Right lobe of liver (tissue), 6 donors: ENCODE measurements around the gene WDFY4. TPM values are rescaled to one million over a fixed set of nuclear protein-coding genes. Genes with fewer than 3 reads are reported as not detected.

Source experiments
- ATAC-seq, 4 donors: fragments of 200-7000 bp; cut with Tn5 transposase; one replicate each; pipeline ENCODE4 v1.9.1; 2020; ENCODE audit warnings: mild to moderate bottlenecking in 4 of 4, moderate library complexity in 4 of 4
- DNase-seq, 3 donors: peaks; one replicate each; pipeline ENCODE4 v3.0.0-alpha.2; 2020
- H3K27ac ChIP-seq, 3 donors: fragments of 200-600 bp; one replicate each; pipeline ENCODE4 v1.8.0; 2022
- H3K27me3 ChIP-seq, 2 donors: fragments of 200-600 bp; one replicate each; pipeline ENCODE4 v1.8.0; 2022
- H3K36me3 ChIP-seq, 4 donors: fragments of 200-600 bp; sonication (generic) in 1 of 4; one replicate each; pipeline versions ENCODE4 v1.5.1 to v1.8.0; 2017 to 2022; ENCODE audit warnings: control low read depth in 1 of 4
- H3K4me1 ChIP-seq, 4 donors: fragments of 200-600 bp; sonication (generic) in 1 of 4; one replicate each; pipeline versions ENCODE4 v1.5.1 to v1.8.0; 2017 to 2022; ENCODE audit warnings: control low read depth in 1 of 4
- H3K4me3 ChIP-seq, 3 donors: fragments of 200-600 bp; one replicate each; pipeline ENCODE4 v1.8.0; 2022
- H3K9me3 ChIP-seq, 4 donors: fragments of 200-600 bp; sonication (generic) in 1 of 4; one replicate each; pipeline versions ENCODE4 v1.5.1 to v1.8.0; 2017 to 2022; ENCODE audit warnings: control low read depth in 1 of 4
- POLR2A ChIP-seq: fragments of 450-650 bp; IDR thresholded peaks from one replicate; pipeline ENCODE4 v1.6.1; 2017; ENCODE audit warnings: antibody characterized with exemption, mild to moderate bottlenecking
- WGBS: methylation state at CpG from one replicate; pipeline ENCODE4 v1.1.6; 2018; ENCODE audit warnings: low coverage, low lambda C conversion rate; ENCODE audit not compliant: insufficient coverage; ENCODE audit errors: missing lambda C conversion rate; 5-methylcytosine and 5-hydroxymethylcytosine counted together
- intact Hi-C, 2 donors: fragments of 100-400 bp; cut with DNase I; formaldehyde crosslinking; loops; one replicate each; pipeline versions ENCODE4 v1.11.2 to v1.14.1; 2022
- total RNA-seq, 6 experiments: library from RNA; depleted of rRNA in 2 of 6; stranded (reverse); fragments of >200 nt in 2 of 6; fragmentation: NEBNext Ultra II Directional in 3 of 6; extraction: Animal tissue kit (Norgen Biotek cat#: 25700) in 3 of 6; gene quantifications; one replicate each; pipeline versions ENCODE4 v1.1.0 to v1.2.4, GENCODE V29; 2016 to 2023
- TF ChIP-seq, protein P1 (sequence below), 4 donors: fragments of 200-600 bp in 3 of 4; fragments of 450-650 bp in 1 of 4; IDR thresholded peaks; one replicate each; pipeline versions ENCODE4 v1.5.1 to v1.8.0; 2016 to 2022; ENCODE audit warnings: antibody characterized with exemption in 4 of 4, mild to moderate bottlenecking in 2 of 4
- donor health status: DM: no; HTN: yes; CAD: no.
- donor health status: DM: no; HTN: no; CAD: no.
- donor health status: DM: no; HTN: no; CAD: no.
- donor health status: DM: no; HTN: yes; CAD: no.
- donor health status: DM: no; HTN: yes; CAD: no.

Gene WDFY4
- total RNA-seq, 6 experiments from 2014 or later: 1.4 to 4.1 (median 1.9) TPM

DNA sequence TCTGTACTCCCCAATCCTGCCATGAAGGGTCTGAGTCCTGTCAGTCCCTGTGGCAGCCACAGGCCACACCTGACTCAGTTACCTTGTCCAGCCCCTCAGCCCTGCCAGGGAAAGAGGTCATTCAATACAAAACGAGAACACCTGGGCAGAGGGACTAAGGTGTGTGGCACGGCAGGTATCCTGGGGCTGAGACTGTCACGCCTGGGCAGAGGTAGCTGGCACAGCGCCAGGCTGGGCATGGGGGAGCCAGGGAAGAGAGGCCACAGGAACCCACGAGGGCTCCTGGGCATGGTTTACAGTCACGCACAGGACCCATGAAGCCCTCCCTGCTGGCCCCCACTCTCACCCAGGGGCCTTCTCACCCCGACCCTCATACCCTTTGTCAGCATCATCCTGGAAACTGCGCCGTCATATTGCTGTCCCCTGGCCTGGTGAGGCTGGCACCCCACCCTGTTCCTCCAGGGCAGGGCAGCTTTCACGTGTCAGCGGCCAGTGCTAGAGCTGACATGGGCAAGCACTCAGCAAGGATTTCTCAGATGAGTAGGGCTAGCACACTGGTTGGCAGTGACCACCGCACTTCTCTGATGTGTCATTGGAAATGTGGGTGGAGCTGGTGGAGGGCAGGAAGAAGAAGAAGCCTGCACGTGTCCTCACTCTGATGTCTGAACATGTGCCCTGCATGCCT is 212.2 kb downstream of the WDFY4 start:
- Histone ChIP-seq H3K36me3 (no peaks in the 10 kb centered on the region), H3K4me1 (no peaks in the 10 kb centered on the region), H3K9me3 (no peaks in the 10 kb centered on the region), H3K27me3 (no peaks in the 10 kb centered on the region), H3K4me3 (no peak overlapping the region), H3K27ac (no peak overlapping the region)
- DNase-seq (no peak), ATAC-seq (peak in 1 of 4 donors; percentile 6)
- intact Hi-C loops: no loop called here
- WGBS: 80% methylated on average over 1 of the region's 13 CpGs
- TF ChIP-seq POLR2A: no peak
- TF ChIP-seq, protein P1, sequence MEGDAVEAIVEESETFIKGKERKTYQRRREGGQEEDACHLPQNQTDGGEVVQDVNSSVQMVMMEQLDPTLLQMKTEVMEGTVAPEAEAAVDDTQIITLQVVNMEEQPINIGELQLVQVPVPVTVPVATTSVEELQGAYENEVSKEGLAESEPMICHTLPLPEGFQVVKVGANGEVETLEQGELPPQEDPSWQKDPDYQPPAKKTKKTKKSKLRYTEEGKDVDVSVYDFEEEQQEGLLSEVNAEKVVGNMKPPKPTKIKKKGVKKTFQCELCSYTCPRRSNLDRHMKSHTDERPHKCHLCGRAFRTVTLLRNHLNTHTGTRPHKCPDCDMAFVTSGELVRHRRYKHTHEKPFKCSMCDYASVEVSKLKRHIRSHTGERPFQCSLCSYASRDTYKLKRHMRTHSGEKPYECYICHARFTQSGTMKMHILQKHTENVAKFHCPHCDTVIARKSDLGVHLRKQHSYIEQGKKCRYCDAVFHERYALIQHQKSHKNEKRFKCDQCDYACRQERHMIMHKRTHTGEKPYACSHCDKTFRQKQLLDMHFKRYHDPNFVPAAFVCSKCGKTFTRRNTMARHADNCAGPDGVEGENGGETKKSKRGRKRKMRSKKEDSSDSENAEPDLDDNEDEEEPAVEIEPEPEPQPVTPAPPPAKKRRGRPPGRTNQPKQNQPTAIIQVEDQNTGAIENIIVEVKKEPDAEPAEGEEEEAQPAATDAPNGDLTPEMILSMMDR (IDR thresholded peaks at IDR 0.05): no peak

DNA sequence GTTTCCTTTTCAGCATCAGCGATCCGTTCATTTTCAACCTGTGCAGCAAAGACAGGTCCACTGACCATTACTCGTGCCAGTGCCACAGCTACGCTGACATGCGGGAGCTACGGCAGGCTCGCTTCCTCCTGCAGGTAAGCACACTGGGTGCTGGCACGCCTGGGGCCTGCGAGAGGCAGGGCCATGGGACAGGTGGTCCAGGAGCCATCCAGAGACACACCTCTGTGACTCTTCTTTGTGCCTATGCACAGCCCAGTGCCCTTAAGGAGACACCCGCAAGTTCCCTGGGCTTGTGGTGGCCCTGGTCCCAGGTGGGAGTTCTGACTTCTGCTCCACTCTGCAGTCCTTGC is 212.7 kb downstream of the WDFY4 start:
- Histone ChIP-seq H3K9me3 (no peaks in the 10 kb centered on the region), H3K4me1 (no peaks in the 10 kb centered on the region), H3K36me3 (no peaks in the 10 kb centered on the region), H3K4me3 (no peak overlapping the region), H3K27me3 (no peaks in the 10 kb centered on the region), H3K27ac (no peak overlapping the region)
- DNase-seq (no peak), ATAC-seq (no peak)
- no peak for TF ChIP-seq POLR2A
- TF ChIP-seq, protein P1 (IDR thresholded peaks at IDR 0.05): no peak
- 78% methylated on average over 3 of the region's 10 CpGs for WGBS
- intact Hi-C loops: no loop called here

DNA sequence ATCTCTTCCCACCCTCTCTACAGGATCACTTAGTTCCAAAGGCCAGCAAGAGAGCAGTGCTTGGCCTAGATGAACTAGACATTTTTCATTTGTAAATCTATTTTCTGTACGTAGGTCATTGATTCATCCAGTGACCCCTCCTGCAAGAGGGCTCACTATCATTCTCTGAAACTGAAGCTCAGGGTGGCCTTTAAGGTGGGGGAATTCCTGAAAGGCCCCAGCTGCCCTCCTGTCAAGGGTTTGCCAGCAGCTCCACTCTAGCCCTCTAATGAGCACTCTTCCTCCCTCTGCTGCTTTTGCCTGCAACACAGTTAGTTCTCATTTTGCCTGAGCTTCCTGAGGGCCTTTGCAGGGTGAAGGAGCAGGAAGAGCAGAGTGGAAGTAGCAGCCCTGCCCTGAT is 213.8 kb downstream of the WDFY4 start:
- no peak for TF ChIP-seq POLR2A
- TF ChIP-seq, protein P1 (IDR thresholded peaks at IDR 0.05): no peak
- Histone ChIP-seq H3K36me3 (no peaks in the 10 kb centered on the region), H3K4me1 (no peaks in the 10 kb centered on the region), H3K27ac (no peak overlapping the region), H3K9me3 (no peaks in the 10 kb centered on the region), H3K27me3 (no peaks in the 10 kb centered on the region), H3K4me3 (no peak overlapping the region)
- ATAC-seq (no peak), DNase-seq (no peak)
- intact Hi-C loops: no loop called here
- WGBS: 60% methylated on average over 1 of the region's 1 CpG

DNA sequence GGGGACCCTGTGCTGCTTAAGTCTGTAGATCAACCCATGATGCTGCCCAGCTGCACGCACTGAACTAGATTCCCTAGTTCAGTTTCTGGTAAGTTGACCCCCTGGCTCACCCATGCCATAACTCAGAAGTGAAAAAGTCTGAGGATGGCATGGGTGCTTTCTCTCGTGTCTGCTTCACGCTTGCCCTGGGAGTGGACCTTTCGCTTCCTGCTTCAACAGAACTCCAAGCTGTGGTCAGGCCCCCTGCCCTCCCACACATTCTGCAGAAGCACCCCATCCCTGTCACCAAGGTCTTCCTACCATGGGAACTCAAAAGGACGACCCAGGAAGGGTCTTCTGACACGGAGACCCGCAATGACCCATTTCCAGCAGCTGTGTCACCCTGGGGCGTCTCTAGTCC is 215.1 kb downstream of the WDFY4 start:
- Histone ChIP-seq H3K36me3 (no peaks in the 10 kb centered on the region), H3K9me3 (no peaks in the 10 kb centered on the region), H3K4me1 (no peaks in the 10 kb centered on the region), H3K27ac (no peak overlapping the region), H3K27me3 (no peaks in the 10 kb centered on the region), H3K4me3 (no peak overlapping the region)
- WGBS: 74% methylated on average over 7 of the region's 8 CpGs
- DNase-seq (peak in 1 of 3 donors; percentile 22), ATAC-seq (no peak)
- intact Hi-C loops: no loop called here
- TF ChIP-seq, protein P1 (IDR thresholded peaks at IDR 0.05): no peak
- no peak for TF ChIP-seq POLR2A
